Activated T-cell treated with anti-CD3 and anti-CD28 coated beads, Interleukin-2, amount 50 U/mL, for 24 hours (primary cell): Measurements from ENCODE around the gene ULK4.
"Not testable (repeated sequence)": the region's sequence is repeated elsewhere in the genome, so short reads cannot be mapped to it uniquely, and the experiment has no call there.

Experiments used
- DNase-seq: peaks from one replicate; pipeline ENCODE4 v3.0.0-alpha.2; 2020
- H3K27ac Mint-ChIP-seq: 2 replicates; pipeline ENCODE4 v1.8.0; 2020; ENCODE audit warnings: mild to moderate bottlenecking, mixed read lengths
- H3K27me3 Mint-ChIP-seq: 2 replicates; pipeline ENCODE4 v1.8.0; 2020; ENCODE audit warnings: mixed read lengths
- H3K36me3 Mint-ChIP-seq: 2 replicates; pipeline ENCODE4 v1.8.0; 2020; ENCODE audit warnings: low read depth, mixed read lengths
- H3K4me1 Mint-ChIP-seq: 2 replicates; pipeline ENCODE4 v1.8.0; 2020; ENCODE audit warnings: low read depth, mixed read lengths
- H3K4me3 Mint-ChIP-seq: 2 replicates; pipeline ENCODE4 v1.8.0; 2020; ENCODE audit warnings: mild to moderate bottlenecking, moderate library complexity, mixed read lengths
- H3K9me3 Mint-ChIP-seq: 2 replicates; pipeline ENCODE4 v1.8.0; 2020; ENCODE audit warnings: mixed read lengths

Gene ULK4

DNA sequence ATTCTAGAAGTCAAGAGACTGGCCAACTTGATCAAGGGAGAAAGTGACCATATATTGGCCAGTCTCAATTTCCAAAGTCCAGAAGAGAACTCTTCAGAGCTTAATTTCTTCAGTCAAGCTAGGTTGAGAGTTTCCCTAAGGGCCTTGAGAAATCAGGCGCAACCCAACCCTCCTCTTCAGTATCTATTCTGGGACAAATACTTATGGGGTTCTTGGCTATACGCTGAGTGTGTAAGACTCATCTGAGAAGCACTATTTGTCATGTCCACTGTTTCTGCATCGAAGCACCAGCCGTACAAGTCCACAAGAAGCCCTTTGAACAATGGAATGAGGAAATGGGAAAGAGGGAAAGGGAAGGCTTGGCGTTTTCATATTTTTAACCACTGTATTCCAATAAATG, 383.1 kb downstream of the ULK4 start:
- H3K36me3 Mint-ChIP-seq: no peaks in the 10 kb centered on the region
- no peak overlapping the region for H3K27ac Mint-ChIP-seq
- no peak for DNase-seq
- no peaks in the 10 kb centered on the region for H3K4me1 Mint-ChIP-seq
- no peaks in the 10 kb centered on the region for H3K9me3 Mint-ChIP-seq
- no peaks in the 10 kb centered on the region for H3K27me3 Mint-ChIP-seq
- H3K4me3 Mint-ChIP-seq: no peak overlapping the region

DNA sequence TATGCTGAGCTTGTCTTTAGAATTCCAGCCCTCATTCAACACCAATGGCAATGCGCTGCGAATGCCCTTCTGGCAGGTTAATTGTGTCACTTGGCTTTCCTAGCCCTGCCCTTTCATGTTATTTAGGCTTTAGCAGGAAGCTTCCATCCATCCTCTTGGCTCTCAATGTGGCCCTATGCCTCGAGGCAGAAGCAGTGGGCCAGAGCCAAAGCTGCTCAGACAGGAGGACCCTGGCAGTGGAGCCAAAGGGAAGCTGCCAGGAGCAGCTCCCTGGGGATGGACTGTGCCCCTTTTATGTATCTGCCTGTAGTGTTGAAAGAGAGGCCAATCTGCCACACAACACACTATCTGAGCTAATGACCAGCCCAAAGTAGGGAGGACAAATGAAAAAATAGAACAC, 386.2 kb downstream of the ULK4 start:
- no peaks in the 10 kb centered on the region for H3K9me3 Mint-ChIP-seq
- no peak overlapping the region for H3K4me3 Mint-ChIP-seq
- no peaks in the 10 kb centered on the region for H3K27me3 Mint-ChIP-seq
- no peak for DNase-seq
- H3K4me1 Mint-ChIP-seq: no peaks in the 10 kb centered on the region
- H3K36me3 Mint-ChIP-seq: no peaks in the 10 kb centered on the region
- H3K27ac Mint-ChIP-seq: no peak overlapping the region

DNA sequence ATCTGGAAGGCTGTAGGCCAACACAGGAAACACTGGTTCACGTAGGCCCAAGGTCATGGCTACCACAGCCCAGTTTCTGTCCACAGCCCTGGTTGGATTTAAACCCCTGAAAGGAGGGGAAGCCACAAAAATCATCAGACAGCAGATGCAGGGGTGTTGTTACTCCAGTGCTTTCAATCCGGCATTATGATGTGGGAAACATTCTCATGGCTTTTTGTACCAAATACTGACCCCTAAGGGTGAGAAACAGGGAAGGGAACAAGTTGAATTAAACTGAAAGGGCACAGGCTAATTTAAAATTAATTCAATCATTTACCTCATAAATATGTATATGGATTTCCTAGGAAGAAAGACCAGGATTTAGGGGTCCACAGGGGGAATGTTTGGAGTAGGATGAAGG, 387.0 kb downstream of the ULK4 start:
- Mint-ChIP-seq H3K36me3 (no peaks in the 10 kb centered on the region), H3K4me1 (no peaks in the 10 kb centered on the region)
- DNase-seq: no peak

DNA sequence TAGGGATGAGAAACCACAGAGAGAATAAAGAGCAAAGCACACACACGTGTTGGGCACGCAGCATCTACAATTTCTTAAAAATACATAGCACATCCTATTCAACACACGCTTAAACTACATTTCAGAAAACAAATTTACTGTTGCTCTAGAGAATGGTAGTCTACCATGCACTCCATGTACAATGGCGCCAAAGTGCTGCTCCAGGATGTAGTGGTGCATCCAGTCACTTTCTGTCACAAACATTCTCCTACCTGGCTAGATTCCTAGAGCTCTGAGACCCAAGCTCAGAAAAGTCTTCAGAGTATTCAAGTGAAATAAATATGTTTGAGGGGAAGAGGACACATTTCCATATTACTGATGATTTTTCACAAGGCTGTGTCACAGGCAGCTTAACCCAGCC, 388.3 kb downstream of the ULK4 start:
- DNase-seq: no peak
- H3K27ac Mint-ChIP-seq: no peak overlapping the region
- no peak overlapping the region for H3K4me3 Mint-ChIP-seq
- H3K36me3 Mint-ChIP-seq: no peaks in the 10 kb centered on the region
- H3K4me1 Mint-ChIP-seq: no peaks in the 10 kb centered on the region
- no peaks in the 10 kb centered on the region for H3K27me3 Mint-ChIP-seq
- no peaks in the 10 kb centered on the region for H3K9me3 Mint-ChIP-seq

More for the DNA sequence above, 387.0 kb downstream of the ULK4 start:
- no peak overlapping the region for H3K4me3 Mint-ChIP-seq
- no peaks in the 10 kb centered on the region for H3K9me3 Mint-ChIP-seq
- no peak overlapping the region for H3K27ac Mint-ChIP-seq
- H3K27me3 Mint-ChIP-seq: no peaks in the 10 kb centered on the region

- no peaks in the 10 kb centered on the region for H3K27me3 Mint-ChIP-seq
- DNase-seq: no peak
- H3K4me3 Mint-ChIP-seq: no peak overlapping the region
- H3K27ac Mint-ChIP-seq: no peak overlapping the region
- H3K4me1 Mint-ChIP-seq: no peaks in the 10 kb centered on the region
- no peaks in the 10 kb centered on the region for H3K9me3 Mint-ChIP-seq
- H3K36me3 Mint-ChIP-seq: peaks cover under 1% of the 10 kb centered on the region
These were observed 389.8 kb downstream of the ULK4 start for GRCh38 chr3:41572092-41572491.

DNA sequence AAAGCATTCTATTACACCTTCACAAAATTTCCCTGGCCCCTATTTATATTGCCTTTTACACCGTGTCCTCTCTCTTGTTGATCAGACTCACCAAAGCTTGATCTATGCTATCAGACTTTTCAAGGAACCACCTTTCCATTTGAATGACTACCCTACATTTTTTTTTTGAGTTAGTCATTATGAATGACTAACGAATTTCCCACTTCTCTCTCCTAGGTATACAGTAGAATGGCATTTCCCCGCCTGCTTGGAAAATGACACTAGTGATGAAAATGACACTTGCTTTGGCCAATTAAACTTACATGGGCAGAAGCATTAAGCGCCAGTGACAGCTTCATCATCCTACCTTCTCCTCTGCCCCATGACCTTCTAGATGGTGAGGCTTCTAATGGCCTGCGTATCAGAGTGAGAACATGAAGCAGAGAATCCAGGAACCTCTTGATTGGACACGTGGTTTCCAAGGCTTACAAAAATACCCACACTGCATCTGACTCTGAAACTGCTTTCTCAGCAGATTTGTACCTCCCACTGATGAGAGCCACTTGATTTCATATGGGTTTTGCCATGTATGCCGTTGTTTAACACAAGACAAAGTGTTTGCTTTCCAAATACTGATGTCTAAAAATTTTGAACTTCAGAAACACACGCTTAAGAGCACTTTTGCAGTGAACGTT, 392.1 kb downstream of the ULK4 start:
- H3K27me3 Mint-ChIP-seq: no peaks in the 10 kb centered on the region
- H3K4me1 Mint-ChIP-seq: no peaks in the 10 kb centered on the region
- no peak for DNase-seq
- H3K4me3 Mint-ChIP-seq: no peak overlapping the region
- no peaks in the 10 kb centered on the region for H3K9me3 Mint-ChIP-seq
- H3K27ac Mint-ChIP-seq: no peak overlapping the region
- H3K36me3 Mint-ChIP-seq: peaks cover 9% of the 10 kb centered on the region

DNA sequence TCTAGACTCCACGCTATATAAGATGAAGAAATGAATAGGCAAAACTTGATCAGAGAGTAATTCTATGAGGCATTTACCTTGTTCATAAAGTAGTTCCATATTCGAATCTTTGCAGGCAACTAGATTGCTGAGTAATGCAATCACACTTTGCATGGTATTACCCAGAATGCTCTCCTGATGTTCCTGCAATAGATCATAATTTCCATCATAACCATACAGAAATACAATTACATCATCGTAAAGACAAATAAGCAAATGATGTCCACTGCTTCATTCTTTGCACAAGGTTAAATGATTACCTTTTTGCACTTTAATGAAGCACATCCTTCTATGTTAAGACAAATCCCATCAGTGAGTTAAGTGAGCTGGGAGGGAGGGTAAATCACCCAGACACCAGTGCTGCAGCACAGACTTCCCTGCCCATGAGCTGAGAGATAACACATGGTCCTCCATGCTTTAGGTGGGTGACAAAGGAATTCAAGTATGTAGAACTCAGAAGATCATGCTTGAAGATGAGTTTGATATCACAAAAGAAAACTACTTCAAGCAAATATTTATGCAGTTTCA, 395.9 kb downstream of the ULK4 start:
- no peaks in the 10 kb centered on the region for H3K4me1 Mint-ChIP-seq
- H3K27ac Mint-ChIP-seq: no peak overlapping the region
- no peaks in the 10 kb centered on the region for H3K27me3 Mint-ChIP-seq
- no peak overlapping the region for H3K4me3 Mint-ChIP-seq
- peaks cover 16% of the 10 kb centered on the region for H3K36me3 Mint-ChIP-seq
- no peak for DNase-seq
- peaks cover 10% of the 10 kb centered on the region for H3K9me3 Mint-ChIP-seq

DNA sequence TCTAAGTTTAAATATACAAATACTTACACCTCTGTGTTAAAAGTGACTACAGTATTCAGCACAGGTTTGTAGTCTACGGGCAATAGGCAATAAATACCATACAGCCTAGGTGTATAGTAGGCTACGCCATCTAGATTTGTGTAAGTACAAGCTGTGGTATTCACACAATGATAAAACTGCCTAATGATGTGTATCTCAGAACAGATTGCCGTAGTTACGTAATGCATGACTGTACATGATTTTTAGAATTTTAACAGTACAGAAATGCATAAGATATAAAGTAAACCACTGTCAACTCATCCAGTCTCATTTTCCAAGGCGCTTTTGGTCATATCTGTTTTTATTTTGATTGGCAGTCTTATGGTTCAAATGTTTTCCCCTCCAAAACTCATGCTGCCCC, 396.9 kb downstream of the ULK4 start:
- Mint-ChIP-seq H3K4me1 (no peaks in the 10 kb centered on the region), H3K27ac (no peak overlapping the region), H3K9me3 (peaks cover 10% of the 10 kb centered on the region), H3K4me3 (no peak overlapping the region), H3K27me3 (no peaks in the 10 kb centered on the region), H3K36me3 (peaks cover 16% of the 10 kb centered on the region)
- no peak for DNase-seq

DNA sequence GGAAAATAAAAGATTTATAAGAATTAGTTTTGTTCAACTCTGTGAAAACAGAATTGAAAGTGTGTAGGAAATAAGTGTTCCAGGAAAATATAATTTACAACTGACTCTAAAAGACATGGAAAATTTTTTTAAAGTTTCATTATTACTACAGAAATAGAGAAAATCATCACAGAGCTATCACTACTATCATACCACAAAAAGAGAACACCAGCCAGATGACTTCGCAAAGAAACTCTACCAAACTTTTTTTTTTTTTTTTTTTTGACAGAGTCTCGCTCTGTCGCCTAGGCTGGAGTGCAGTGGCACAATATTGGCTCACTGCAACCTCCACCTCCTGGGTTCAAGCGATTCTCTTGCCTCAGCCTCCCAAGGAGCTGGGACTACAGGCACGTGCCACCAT, 405.7 kb downstream of the ULK4 start:
- H3K36me3 Mint-ChIP-seq, DNase-seq, H3K27me3 Mint-ChIP-seq, H3K4me3 Mint-ChIP-seq, H3K27ac Mint-ChIP-seq: not testable (repeated sequence)
- Mint-ChIP-seq H3K4me1 (peaks cover 14% of the 10 kb centered on the region), H3K9me3 (peaks cover 16% of the 10 kb centered on the region)

DNA sequence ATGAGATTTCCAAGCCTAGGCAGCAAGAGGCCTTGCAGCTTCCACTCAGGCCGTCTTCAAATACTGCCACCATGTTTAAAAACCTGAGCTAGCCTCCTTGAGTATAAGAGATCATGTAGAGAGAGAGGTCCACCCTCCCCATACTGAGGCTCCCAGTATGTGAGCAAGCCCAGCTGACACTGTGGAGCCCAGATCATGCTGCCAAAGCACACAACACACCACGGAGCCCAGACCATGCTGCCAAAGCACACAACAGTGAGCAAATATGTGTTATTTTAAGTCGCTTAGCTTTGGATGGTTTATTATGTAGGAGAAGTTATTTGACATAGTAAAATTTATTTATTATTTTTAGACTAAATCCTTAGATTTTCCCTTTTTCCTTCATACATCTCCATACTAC, 428.9 kb downstream of the ULK4 start:
- no peak overlapping the region for H3K27ac Mint-ChIP-seq
- H3K4me1 Mint-ChIP-seq: no peaks in the 10 kb centered on the region
- DNase-seq: no peak
- H3K36me3 Mint-ChIP-seq: no peaks in the 10 kb centered on the region
- H3K27me3 Mint-ChIP-seq: no peaks in the 10 kb centered on the region
- H3K4me3 Mint-ChIP-seq: no peak overlapping the region
- no peaks in the 10 kb centered on the region for H3K9me3 Mint-ChIP-seq

GRCh38 chr3:41526995-41527573, 434.8 kb downstream of the ULK4 start:
- Mint-ChIP-seq H3K4me1 (peaks cover 2% of the 10 kb centered on the region), H3K27me3 (no peaks in the 10 kb centered on the region), H3K36me3 (no peaks in the 10 kb centered on the region), H3K9me3 (no peaks in the 10 kb centered on the region), H3K4me3 (no peak overlapping the region), H3K27ac (no peak overlapping the region)
- DNase-seq: no peak

- Mint-ChIP-seq H3K27me3 (no peaks in the 10 kb centered on the region), H3K36me3 (no peaks in the 10 kb centered on the region)
- no peak for DNase-seq
These were observed 436.4 kb downstream of the ULK4 start for GRCh38 chr3:41525303-41526064.

DNA sequence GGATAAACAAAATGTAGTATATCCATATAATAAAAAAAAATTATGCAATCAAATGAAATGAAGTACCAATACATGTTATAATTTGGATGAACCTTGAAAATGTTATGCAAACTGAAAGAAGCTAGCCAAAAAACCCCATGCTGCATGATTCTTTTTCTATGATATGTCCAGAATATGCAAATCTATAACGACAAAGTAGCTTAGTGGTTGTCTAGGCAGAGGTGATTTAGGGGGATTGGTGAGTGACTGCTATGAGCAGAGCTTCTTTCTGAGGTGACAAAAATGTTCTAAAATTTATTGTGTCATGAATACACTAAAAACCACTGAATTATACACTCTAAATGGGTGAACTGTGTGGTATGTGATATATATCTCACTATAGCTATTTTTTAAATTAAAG, 438.0 kb downstream of the ULK4 start:
- no peak for DNase-seq
- Mint-ChIP-seq H3K9me3 (no peaks in the 10 kb centered on the region), H3K36me3 (no peaks in the 10 kb centered on the region), H3K4me3 (no peak overlapping the region), H3K4me1 (peaks cover 2% of the 10 kb centered on the region), H3K27me3 (no peaks in the 10 kb centered on the region), H3K27ac (no peak overlapping the region)

More at GRCh38 chr3:41525303-41526064, 436.4 kb downstream of the ULK4 start:
- Mint-ChIP-seq H3K4me3 (no peak overlapping the region), H3K4me1 (peaks cover 2% of the 10 kb centered on the region), H3K27ac (no peak overlapping the region), H3K9me3 (no peaks in the 10 kb centered on the region)

- Mint-ChIP-seq H3K27me3 (no peaks in the 10 kb centered on the region), H3K4me3 (no peak overlapping the region), H3K27ac (no peak overlapping the region), H3K4me1 (peaks cover 2% of the 10 kb centered on the region), H3K9me3 (no peaks in the 10 kb centered on the region), H3K36me3 (no peaks in the 10 kb centered on the region)
- DNase-seq: no peak
These were observed 439.3 kb downstream of the ULK4 start for GRCh38 chr3:41522612-41523011.
